LNCAP (cell line): ENCODE data around the gene INSYN2B.

ENCODE experiments used
- CTCF ChIP-seq: fragments of 450-650 bp; IDR thresholded peaks from 2 replicates; pipeline ENCODE4 v1.5.1; 2017; ENCODE audit warnings: mild to moderate bottlenecking

Gene INSYN2B

DNA sequence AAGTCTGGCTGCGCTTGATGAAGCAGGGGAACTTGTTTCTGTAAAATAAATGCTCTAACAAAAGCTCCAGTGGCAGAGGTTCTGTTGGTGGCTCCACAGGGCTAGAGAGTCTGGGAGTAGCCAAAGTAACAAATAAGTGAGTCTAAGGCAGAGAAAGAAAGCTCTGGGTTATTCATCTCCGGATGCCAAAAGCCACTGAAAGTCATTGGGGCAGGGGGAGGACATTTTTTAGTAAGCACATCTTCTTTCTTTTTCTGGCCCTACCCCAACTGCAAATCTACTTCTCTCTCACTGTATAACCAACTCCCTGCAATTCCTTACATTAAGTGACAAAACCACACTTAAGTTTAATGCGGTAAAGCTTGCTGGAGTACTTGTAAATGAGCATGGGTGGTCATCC, 141.6 kb downstream of the INSYN2B start:
- no peak for TF ChIP-seq CTCF

DNA sequence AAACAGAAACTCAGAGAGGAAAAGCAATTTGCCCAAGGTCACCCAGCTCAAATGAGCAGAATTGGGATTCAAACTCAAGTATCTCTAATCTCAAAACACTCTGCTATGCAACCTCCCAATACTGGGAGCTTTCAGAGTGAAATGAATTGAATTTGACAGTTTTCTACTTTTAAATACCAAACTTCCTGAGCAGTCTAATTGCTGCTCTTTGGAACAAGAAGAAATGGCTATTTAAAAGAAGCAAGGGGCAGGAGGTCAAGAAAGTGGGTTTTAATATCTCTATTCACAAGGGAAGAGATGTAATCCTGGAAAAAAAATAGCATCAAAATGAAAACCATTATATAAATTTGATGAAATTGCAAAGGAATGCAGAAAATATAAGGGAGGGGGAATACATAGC, 142.6 kb downstream of the INSYN2B start:
- no peak for TF ChIP-seq CTCF

DNA sequence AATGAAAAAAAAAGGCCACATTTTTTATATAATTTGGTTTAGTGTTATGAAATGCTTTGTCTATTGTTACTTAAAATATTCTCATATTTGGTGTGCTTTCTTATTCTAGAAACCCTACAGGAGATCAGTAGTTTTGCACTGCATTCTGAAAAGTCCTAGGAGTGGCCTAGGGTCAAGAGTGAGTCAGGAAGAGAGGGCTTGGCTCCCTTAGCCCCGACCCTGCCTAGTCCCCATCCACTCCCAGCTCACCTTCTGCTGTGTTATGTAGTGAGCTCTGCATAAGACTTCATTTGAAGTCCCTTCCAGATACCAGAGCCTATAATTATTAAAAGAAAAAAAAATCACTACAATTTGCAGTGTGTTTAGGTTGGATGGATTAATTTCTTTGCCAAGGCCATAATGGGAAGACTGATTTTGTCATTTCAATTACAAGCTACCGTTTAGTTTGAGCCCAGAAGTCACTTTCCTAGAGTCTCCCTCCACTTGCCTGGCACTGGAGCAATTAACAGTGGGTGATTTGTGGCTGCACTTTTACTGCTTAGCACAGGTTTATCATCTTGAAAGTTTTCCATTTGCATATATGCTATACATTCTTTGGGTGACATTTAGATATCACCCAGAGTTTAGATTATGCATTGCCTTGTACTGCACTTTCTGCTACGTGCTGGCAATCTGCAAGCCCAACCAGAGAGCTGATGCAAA, 143.3 kb downstream of the INSYN2B start:
- TF ChIP-seq CTCF, result no peak

GRCh38 chr5:169832845-169833244, 147.4 kb downstream of the INSYN2B start:
- TF ChIP-seq CTCF, result no peak

DNA sequence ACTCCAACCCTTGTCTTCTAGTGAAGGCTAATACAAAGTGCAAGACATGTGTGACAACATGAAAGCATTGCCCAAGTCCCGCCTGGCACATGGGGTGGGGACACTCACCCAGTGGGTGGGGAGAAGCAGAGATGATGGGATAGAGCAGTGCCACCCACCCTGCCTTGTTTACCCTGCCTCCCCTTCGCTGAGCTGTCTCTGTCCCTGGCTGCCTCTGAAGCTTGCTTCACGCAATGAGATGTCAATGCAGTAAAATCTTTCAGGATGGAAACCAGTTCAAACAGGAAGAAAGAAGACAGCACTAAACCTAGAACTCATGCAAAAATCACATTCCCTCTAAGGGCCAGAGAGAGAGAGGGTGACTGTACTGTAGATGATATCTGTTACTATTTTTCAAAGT, 148.0 kb downstream of the INSYN2B start:
- no peak for TF ChIP-seq CTCF

DNA sequence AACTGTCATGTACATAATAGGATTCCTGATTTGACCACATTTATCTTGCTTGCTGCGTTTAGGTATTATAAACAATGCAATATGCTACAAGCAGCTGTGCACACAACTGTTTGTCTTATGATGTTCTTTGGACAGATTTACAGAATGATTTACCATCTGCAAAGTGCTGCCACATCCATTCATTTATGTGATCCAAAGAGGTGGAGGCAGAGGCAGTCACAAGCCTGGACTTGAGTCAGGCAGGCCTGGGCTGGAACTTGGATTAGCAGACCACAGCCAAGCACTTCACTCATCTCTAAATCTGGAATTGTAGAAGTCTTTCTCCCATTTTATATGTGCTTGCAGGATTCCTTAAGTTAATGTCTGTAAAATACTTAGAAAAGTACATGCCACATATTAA, 149.0 kb downstream of the INSYN2B start:
- TF ChIP-seq CTCF, result no peak

DNA sequence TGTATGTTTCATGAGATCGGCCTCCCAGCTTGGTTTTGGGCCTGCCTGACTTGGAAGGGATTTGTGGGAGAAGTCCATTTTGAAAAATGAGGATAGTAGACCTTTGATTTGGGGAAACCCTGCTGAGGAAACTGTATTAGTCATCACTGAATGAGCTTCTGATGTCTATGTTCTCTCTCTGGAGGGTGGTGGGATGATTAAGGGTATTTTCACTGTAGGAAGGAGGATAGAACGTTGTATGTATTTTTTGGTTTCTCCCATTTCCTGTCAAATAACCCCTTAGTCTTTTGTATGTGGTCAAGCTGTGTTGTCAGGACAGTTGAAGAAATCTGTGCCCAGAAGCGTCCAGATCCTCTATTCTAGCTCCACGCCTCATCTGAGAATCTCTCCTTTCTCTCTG, 151.9 kb downstream of the INSYN2B start:
- TF ChIP-seq CTCF, result no peak

- TF ChIP-seq CTCF, result no peak
Measured at GRCh38 chr5:169827769-169828168, 152.5 kb downstream of the INSYN2B start.
